GM19463 (cell line): ENCODE data around the gene OR6S1.
"Not testable (repeated sequence)": the region's sequence is repeated elsewhere in the genome, so short reads cannot be mapped to it uniquely, and the experiment has no call there.

ENCODE experiments used
- ATAC-seq: cut with Tn5 transposase; IDR thresholded peaks from one replicate; pipeline ENCODE4 v1.9.1; 2021; ENCODE audit warnings: mild to moderate bottlenecking, moderate library complexity; ENCODE audit not compliant: unreplicated experiment

Gene OR6S1

GRCh38 chr14:20671597-20672283 is 30.2 kb upstream of the OR6S1 start:
- ATAC-seq, result no peak

GRCh38 chr14:20668969-20669368 is 27.5 kb upstream of the OR6S1 start:
- no peak for ATAC-seq

- ATAC-seq, result peak; percentile 68
Measured at GRCh38 chr14:20667957-20668356, 26.5 kb upstream of the OR6S1 start.

DNA sequence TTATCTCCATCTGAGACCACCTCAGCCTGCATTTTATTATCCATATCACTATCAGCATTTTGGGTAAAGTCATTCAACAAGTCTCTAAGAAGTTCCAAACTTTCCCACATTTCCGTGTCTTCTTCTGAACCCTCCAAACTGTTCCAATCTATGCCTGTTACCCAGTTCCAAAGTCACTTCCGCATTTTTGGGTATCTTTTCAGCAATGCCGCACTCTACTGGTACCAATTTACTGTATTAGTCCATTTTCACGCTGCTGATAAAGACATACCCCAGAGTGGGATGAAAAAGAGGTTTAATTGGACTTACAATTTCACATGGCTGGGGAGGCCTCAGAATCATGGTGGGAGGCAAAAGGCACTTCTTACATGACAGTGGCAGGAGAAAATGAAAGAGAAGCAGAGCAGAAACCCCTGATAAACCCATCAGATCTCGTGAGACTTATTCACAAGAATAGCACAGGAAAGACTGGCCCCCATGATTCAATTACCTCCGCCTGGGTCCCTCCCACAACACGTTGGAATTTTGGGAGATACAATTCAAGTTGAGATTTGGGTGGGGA is 25.0 kb upstream of the OR6S1 start:
- ATAC-seq, result not testable (repeated sequence)

DNA sequence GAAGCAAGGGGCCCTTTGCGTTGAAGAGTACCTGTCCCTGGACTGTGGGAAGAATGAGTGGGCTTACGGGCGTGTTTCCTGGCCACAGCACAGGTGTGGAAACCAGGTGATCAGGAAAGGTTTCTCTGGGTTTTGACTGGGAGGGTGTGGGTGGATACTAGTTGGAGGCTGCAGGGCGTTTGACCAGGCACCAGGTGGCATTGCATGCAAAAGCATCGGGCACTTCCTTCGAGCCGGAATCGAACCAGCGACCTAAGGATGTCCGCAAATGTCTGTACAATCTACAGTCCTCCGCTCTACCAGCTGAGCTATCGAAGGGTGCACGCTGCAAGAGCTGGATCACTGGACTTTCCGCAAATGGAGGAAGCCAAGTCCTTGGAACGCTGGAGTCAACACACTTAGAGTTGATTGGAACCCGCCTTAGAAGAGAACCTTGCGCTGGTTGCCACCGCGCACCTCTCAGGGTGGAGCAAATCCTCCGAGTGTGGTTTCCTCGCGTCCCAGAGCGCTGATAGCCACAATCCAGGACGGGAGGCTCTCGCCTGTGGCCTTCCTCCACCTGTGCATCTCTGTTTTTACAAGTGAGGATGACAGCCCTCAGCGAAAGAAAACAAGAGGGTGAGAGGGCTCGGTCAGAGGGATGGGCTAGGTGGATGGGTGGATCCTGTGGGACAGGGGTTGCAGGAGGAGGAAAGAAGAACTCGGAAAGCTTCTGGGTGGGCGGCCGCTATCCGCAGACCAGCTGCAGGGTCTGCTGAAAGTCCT is 21.7 kb upstream of the OR6S1 start:
- peak; percentile 60 for ATAC-seq

DNA sequence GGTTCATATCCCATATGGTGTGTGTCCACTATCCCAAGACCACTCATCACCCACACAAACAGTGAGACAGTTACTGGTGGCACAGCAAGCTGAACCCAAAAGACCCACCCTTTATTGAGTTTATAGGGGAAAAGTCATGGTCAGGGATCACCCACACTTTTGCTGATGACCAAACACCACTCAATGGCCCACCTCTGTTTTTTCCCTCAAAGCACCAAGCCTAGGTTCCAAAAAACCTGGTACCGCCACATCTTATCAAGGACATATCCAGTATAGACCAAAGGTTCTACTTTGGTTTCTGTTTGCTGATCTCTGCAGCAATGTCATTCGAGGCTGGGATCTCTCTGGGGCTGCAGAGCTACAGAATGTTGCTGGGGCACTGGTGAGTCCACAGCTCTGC is 19.7 kb upstream of the OR6S1 start:
- ATAC-seq, result no peak

DNA sequence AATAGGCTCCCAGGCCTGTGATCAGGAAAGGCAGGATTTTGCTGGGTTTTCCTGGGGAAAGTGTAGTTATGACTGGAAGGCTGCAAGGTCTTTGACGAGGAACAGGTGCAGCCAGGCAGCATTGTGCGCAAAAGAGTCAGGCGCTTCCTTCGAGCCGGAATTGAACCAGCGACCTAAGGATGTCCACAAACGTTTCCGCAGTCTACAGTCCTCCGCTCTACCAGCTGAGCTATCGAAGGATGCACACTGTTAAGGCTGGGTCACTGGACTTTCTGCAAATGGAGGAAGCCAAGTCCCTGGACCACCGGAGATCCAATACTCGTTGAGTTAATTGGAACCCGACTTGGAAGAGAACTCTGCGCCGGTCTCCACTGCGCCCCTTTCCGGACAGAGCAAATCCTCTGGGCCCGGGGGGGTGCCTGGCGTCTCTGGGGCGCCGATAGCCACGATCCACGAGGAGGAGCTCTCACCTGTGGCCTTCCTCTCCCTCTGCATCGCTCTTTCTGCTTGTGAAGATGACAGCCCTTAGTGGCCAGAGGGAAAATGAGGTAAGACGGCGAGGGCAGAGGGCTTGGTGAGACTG is 18.4 kb upstream of the OR6S1 start:
- no peak for ATAC-seq

DNA sequence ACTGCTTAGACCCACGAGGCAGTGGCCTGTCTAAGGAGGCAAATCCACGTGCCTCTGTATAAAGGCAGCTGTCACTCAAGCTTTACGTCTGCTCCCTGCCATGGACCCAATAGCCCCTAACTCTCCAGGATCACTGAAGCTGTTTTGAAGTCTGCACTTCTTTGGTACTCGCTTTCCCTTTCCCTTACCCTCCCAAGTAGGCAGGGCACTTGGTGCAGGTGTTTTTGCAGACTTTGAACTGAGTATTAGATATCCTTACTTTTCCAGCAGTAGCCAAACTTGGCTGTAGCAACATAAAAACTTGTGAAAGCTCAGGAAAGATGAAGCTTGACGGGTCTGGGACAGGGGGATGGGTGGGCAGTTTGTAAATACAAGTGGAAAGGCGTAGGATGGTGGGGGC is 17.8 kb upstream of the OR6S1 start:
- ATAC-seq, result no peak

DNA sequence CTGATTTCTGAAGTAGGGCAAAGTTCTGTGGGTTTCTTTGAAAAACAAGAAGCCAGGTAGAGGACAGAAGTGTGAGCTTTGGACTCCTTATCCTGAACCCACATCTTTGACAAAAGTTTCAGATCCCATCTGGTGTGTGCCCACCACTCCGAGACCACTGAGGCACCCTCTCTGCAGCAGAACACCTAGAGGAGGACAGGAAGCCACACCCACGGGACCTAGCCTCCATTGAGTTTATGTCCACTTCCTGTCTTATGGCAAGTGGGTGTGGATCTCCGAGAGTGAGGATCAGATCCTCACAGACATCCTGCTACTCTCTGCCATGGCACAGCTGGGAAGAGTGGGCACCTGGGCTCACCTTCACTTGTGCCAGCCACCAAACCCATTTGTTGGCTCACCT is 16.8 kb upstream of the OR6S1 start:
- ATAC-seq, result no peak

- no peak for ATAC-seq
Measured at GRCh38 chr14:20657216-20658211, 16.0 kb upstream of the OR6S1 start.

DNA sequence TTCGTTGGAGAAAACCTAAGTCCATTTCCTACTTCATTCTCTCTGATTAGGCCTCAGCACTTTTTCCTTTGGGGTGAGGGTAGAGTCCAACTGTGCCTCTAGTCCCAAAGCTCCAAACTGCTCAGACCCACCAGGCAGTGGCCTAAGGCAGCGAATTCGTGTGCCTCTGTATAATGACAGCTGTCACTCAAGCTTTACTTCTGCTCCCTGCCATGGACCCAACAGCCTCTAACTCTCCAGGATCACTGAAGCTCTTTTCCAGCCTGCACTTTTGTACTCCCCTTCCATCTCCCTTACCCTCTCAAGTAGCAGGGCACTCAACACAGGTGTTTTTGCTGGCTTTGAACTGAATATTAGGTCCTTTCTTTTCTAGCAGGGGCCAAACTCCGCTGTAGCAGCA is 14.8 kb upstream of the OR6S1 start:
- no peak for ATAC-seq

DNA sequence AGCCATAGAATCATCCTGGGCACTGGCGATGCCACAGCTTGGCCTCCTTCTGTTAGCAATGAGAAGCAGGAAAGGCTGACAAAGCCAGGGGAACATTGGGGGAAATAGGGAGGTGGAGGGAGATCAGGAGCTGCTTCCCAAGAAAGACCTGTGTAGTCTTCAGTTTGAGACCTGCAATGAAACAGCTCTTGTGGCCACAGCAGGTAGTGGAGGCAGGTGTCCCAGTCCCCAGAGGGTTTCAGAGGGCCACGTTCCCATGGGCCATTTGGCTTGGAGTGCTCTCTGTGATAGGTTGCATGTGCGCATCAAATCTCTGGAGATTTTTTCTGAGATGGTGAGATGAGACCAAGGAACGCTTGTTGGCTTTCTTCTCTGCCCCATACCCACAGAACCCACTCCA is 14.4 kb upstream of the OR6S1 start:
- ATAC-seq, result no peak

DNA sequence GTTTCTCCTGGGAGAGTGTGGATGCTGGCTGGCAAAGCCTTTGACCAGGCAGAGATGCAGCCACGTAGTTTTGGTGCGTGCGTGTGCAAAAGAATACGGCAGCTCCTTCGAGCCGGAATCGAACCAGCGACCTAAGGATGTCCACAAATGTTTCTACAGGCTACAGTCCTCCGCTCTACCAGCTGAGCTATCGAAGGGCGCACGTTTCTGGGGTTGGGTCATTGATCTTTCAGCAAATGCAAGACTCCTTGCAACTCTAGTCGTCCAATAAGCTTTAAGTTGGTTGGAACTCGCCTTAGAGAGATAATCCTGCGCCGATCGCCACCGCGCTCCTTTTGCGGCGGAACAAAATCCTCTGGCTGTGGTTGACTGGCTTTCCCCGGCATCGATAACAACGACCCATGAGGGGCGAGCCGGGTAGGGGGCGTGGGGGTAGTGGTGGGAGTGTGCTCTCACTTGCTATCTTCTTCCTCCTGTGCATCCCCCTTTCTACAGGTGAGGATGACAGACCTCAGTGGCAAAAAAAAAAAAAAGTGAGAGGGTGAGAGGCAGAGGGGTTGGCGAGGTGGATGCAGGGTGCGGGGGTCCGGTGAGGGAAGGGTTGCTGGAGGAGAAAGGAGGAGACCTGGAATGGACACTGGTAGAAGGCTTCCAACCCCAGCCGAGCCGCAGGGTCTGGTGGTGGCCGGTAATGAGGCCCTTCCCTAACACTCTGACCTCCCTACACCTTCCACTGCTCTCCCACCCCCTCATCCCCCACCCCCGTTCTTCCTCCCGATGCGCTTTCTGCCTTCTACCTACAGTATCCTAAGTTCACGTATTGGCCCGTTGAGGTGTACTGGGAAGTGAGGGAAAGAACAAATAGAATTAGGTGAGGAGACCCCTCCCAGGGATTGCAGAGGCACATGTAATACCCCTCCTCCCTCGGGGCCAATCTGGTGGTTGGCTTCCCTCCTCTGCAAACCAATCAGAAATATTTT is 11.8 kb upstream of the OR6S1 start:
- peak; percentile 71 for ATAC-seq

GRCh38 chr14:20645481-20645880 is 4.0 kb upstream of the OR6S1 start:
- ATAC-seq, result no peak

DNA sequence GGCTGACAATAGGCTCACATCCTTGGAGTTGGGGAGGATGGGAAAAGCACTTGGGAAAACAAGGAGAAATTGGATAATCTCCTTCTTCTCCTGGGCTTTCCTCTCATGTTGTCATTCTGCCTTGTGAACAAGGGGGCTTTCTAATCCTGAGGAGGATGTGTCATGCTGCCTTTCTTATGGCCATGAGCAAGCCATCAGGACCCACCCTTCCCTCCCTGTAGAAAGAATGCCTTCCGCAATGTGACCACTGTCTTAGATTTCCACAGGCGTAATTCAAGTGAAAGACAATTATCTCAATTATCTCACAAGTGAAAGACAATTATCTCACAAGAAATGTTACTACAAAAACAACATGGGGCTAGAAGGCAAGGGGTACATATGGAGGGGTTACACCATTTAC is 3.0 kb upstream of the OR6S1 start:
- ATAC-seq, result no peak

GRCh38 chr14:20642755-20643154 is 1.3 kb upstream of the OR6S1 start:
- ATAC-seq, result not testable (repeated sequence)

GRCh38 chr14:20642182-20642581 is 691 bp upstream of the OR6S1 start:
- no peak for ATAC-seq

- ATAC-seq, result peak; percentile 76
Measured at GRCh38 chr14:20632831-20633691, 8.4 kb downstream of the OR6S1 start.

DNA sequence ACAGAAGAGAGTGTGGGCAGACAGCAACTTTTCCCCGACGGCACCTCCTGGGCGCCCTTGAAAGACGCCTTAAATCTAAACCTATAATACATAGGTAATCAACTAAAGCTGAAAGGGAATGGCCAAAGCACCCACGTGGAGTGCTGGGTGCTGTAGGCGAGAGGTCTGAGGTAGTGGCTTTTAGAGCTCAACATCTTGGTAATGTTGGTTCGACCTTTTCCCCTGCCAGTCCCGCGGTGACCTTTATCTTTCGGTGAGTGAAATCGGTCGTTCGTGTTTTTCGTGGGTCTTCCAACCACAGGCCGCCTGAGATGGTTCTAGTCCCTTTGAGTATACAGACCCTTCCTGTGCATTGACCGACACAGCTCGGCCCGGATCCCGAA is 9.1 kb downstream of the OR6S1 start:
- peak; percentile 13 for ATAC-seq
